GM19043 (cell line): ENCODE results near the gene ZNF408.
"Not testable (repeated sequence)": the region's sequence is repeated elsewhere in the genome, so short reads cannot be mapped to it uniquely, and the experiment has no call there.

Experiments
- ATAC-seq: cut with Tn5 transposase; IDR thresholded peaks from one replicate; pipeline ENCODE4 v1.9.1; 2021; ENCODE audit warnings: low read depth; ENCODE audit not compliant: unreplicated experiment

Gene ZNF408

DNA sequence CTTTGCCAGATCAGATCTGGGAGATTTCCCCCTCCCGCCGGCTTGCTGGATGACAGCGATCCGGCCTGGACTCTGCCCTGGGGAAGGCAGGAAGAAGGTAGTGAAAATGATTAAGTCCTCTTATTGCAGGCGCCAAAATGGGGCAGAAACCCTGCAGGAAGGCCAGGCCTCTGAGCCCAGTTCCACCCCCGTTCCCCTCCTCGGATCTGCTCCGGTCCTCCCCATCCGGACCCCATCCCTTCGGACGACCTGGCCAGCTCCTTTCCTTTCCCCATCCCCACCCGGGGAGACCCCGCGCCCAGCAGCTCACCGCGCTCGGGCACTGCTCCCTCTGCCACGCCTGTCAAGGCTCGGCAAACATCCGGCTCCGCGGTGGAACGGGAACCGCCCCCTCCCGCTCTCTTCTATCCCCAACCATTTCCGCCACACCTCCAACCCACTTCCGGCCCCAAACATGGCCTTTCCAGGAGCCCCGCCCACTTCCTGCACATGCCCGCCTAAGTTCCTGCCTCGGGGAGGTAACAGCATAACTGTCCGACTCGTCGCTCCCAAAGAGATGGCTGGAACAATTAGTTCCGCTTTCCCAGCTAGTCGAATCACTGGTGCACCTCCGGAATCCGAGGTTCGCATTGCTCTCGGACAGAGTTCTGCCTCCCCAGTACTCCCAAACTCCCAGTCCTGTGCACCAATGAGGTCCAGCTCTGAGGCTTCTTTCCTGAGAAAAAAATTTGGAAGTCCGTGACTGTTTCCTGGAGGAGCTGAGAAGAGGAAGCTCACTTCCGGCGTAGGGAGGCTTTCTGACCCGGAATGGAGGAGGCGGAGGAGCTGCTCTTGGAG is at the start of gene ZNF408, which contains the start of gene ARHGAP1:
Gene ZNF408 (plus strand): TSS at position 791 of the 837 bp plus-strand sequence. CDS start 17 bp downstream, at position 808.
Gene ARHGAP1 (minus strand): TSS at position 379 of the 837 bp plus-strand sequence. CDS start 4,512 bp downstream, outside the sequence.
- peak; percentile 93 for ATAC-seq

DNA sequence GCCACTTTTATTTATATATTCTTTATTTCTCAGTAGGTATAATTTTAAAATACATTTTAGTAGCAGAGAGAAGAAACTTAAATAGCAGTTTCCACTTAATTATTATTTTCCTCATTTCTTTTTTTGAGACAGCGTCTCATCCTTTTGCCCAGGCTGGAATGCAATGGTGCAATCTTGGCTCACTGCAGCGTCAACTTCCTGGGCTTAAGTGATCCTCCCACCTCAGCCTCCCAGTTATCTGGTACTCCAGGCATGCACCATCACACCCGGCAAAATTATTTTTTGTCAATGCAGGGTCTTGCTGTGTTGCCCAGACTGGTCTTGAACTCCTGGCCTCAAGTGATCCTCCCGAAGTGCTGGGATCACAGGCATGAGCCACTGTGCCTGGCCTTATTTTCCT is 45.2 kb upstream of the ZNF408 start:
- no peak for ATAC-seq

DNA sequence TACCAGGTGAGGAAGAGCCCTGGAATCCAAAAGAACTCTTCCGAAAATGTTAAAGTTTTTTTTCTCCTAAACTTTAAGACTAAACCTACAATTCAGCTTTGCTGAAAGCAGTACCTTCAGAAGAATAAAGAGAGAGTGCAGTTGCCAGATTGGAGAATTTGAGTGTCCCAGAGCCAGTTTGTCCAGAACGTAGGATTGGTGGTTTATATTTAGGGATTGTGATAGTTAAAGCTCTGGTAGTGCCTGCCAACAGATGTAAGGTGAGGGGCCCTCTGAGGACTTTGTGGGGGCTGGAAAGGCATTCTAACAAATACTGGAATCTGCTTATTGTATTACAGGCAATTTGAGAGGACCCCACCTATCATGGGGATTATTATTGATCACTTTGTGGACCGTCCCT is 43.6 kb upstream of the ZNF408 start:
- ATAC-seq: no peak

DNA sequence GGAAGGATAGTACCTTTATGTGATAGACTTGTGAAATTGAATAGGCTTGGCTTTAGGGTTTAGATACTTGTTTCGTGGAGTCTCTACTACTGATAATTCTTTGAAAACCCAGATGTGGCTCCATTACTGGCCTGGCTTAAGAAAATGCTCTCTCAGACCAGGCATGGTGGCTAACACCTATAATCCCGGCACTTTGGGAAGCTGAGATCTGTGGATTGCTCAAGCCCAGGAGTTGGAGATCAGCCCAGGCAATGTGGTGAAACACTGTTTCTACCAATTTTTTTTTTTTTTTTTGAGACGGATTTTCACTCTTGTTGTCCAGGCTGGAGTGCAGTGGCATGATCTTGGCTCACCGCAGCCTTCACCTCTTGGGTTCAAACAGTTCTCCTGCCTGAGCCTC is 42.6 kb upstream of the ZNF408 start:
- no peak for ATAC-seq

DNA sequence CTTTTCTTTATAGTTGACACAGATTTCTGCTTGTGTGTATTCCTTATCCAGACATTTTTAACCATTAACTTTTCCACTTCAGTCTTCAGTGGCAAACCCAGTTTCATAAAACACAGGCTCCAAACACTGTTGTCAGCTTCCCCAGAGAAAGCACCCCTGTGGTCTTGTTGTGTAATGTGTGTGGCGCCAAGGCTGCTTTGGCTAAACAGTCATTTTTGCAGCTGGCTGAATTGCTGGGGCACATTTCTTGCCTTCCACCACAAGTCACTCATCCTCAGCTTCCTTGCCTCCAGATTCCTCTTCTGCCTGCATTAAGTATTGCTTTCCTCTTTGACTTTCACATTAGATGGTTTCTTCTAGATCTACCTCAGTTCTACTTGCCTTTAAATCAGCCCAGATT is 40.9 kb upstream of the ZNF408 start:
- ATAC-seq: no peak

DNA sequence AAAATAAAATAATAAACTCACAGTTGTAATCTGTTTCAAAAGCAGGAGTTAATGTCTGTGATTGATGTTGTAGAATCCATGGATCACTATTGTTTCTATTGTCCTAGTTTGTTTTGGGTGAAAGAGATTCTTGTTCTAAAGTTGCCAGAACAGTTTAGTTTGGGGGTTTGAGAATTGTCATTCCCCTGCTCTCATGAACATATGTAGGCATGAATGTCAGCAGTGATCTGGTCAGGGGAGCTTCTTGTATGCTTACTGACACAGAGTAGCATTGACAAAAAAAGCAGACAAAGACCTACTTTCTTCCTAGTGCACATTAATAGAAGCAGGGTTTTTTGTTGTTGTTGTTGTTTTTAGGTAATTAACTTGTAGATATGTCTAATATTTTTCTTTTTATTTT is 39.0 kb upstream of the ZNF408 start:
- ATAC-seq: no peak

DNA sequence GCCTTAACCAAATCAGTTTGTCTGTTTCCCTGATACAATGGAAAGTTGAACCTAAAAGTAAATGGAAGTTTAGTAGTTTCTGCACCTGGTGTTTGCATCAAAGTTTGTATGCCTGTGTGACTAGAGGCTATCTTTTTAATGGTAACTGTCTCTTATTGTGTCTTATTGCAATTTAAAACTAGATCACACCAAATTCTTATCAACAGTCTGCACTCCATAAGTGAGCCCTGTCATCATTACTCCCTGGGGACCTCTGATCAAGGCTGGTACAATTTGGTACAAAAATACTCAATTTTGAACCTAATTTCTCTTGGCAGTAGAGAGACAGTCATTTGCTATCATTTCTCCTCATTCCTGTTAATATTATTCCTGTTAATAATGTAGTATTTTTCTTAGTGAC is 38.5 kb upstream of the ZNF408 start:
- no peak for ATAC-seq

DNA sequence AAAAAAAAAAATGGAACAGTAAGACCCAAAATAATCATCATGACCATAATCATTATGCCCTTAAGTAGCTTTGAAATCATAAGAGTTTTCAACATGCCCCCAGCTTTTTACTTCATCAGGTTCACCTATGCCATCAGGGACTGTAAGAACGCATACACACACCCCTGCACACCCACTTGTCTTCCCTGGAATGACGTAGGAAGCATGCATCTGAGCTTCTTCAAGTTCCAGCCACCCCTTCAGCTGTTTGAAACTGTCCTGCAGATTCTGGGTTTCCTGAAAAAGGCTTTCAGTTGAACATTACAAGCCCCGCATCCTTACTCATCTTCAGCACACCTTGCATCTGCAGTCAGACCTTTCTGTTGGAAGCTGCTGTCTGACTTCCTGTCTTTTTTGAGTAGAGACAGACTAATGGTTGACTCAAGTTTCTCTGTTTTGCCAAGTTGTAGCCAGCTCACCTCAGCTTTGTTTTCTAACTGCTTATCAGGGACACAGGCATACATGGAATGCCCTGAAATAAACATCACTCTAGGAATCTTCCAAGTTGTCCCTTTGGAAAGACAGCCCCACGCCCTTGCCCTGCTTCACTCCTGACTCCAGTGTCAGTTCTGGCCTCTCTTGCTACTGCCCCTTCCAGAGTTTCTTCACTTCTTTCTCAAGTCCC is 37.4 kb upstream of the ZNF408 start:
- ATAC-seq: no peak

DNA sequence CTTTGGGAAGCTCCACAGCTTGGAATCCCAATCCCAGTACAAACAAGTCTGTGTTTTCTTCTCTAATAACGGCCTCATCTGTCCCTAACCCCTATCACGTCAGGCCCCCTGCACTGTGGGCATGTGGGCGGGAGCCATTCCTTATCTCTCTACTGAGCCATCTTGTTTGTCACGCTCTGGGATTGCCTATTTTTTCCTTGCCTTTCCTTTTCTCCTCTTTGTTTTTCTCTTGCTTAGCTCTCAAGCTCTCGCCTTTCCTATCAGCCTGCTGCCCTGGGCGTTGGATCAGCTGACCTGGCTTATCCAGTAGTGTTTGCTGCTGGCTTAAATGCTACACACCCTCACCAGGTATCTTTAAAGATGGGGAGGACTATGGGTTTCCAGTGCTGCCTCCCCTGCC is 36.2 kb upstream of the ZNF408 start:
- ATAC-seq: no peak

DNA sequence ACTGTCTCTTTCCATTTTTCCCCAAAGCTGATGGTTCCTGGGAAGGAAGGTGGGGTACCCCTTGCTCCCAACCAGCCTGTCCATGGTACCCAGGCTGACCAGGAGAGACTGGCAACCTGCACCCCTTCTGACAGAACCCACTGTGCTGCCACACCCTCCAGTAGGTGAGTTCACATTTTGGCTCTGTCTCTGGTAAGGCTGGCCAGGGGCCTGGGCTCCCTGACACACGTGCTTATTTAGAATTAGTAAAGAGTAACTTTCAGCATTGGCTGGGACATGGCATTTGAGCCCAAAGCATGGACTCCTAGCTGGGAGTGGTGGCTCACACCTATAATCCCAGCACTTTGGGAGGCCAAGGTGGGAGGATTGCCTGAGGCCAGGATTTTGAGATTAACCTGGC is 35.5 kb upstream of the ZNF408 start:
- ATAC-seq: no peak

DNA sequence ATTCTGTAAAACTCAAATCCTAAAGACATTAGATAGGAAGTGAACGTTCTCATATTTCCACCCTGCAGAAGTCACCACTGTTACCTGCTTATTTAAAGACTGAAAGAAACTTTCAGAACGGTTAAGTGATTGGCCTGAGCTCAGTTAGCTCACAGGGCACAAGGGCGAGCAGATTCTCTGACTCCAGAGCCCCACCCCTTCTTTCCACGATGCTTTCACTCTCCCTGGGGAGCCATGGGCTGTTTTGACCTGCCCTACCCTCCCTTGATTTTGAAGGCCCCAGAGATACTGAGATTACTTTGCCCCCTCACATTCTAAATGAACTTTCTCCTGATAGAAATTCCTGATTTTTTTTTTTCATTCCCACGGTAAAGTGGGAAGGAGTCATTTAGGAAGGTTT is 34.3 kb upstream of the ZNF408 start:
- ATAC-seq: no peak

DNA sequence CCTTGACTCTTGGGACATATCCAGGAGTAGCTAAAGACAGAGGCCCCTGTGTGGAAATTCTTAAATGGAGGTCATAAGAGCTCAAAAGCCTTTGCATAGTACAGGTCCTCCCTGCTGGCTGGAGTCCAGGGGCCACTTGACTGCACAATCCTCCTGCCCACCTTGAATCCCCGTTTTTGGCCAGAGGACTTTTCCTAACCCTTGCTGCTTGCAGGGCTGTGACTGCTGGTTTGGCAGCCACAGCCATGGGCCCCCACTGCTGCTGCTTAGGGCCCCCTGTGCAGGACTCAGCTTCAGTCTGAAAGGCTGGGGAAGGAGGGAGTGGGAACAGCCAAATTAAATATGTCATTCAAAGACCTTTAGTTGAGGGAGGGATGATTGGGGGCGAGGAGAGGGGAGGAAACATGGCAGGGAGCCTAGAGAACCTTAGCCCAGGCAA is 33.8 kb upstream of the ZNF408 start:
- ATAC-seq: no peak

DNA sequence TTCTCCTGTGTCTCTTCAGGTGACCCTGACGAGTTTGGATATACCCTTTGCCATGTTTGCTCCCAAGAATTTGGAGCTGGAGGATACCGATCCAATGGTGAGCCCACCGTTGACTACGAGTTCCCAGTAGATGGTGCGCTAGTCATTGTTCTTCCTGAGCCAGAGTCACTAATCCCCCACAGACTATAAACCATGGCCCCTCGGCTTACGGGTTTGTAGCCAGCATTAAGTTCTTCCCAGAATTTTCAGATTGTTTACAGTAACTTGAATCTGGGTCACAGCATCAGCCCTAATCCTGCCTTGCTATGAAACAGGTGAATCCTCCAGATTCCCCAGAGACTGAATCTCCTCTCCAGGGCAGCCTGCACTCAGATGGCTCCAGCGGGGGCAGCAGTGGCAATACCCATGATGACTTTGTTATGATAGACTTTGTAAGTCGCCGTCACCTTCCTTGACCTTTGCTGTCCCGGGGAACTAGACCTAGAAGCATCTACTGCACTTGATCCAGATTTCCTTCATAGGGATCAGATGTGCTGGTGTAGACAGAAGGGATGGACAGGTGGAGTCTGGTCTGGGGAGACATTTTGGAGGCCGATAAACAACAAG is 32.2 kb upstream of the ZNF408 start:
- no peak for ATAC-seq

DNA sequence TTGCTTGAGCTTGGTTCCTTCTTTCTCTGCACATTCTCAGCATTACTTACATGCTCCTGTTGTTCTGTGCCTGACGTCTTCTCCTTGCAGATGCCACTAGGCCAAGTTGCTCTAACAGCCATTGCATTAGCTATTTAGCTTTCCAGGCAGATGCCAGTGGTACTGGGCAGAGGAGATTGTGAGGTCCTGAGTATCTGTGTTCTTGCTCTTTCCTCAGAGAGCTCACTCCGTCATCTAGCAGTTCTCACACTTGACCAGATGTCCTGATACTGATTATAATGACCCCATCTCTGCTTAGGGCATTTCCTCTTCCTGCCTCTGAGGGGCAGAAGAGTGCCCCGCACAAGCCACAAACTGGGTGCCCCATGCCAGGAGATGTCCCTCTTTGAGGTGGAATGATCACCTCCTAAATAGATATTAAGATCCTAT is 31.1 kb upstream of the ZNF408 start:
- no peak for ATAC-seq

DNA sequence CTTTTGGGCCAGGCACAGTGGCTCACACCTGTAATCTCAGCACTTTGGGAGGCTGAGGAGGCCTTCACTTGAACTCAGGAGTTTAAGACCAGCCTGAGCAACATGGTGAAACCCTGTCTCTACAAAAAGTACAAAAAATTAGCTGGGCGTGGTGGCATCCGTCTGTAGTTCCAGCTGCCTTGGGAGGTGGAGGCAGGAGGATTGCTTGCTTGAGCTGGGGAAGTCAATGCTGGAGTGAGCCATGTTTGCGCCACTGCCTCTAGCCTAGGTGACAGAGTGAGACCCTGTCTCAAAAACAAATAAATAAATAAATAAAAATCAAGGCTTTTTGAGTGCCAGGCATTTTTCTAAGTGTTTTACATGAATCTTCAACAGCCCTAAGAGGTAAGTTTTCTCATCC is 30.3 kb upstream of the ZNF408 start:
- ATAC-seq: not testable (repeated sequence)

DNA sequence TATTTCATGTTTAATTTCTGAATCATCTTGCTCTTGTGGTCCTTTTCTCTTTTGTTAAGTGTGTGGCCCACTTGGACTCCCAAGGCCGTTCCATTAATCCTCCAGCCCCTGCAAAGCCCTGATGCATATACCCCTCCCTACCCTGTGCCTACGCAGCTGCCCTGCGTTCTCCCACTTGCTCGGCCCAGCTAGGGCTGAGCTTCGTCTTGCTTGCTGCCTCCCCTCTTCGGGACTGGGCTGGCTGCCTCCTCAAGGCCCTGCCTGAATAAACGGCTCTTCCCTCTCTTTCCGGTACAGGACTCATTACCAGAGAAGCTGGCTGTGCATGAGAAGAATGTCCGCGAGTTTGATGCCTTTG is 28.9 kb upstream of the ZNF408 start:
- ATAC-seq: no peak

DNA sequence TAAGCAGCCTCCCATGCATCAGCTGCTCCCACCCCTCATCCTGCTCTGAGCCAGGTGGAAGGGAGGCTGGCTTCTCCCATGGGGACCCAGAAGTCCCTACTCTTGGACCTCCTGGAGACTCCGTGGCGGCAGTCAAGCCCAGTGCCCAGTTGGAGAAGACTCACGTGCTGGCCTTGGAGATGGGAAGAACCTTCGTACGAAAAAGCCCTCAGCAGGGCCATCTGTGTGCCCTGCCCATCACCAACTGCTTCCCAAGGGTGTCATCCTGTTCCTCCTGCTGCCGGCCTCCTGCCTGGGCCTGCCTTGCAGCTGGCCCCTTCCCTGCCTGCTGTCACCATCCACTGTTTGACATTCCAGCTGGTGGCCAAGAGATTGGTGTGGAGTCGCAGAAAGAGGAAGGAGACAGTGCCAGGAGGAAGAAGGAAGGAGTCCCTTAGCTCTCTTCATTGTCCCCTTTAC is 28.4 kb upstream of the ZNF408 start:
- no peak for ATAC-seq

DNA sequence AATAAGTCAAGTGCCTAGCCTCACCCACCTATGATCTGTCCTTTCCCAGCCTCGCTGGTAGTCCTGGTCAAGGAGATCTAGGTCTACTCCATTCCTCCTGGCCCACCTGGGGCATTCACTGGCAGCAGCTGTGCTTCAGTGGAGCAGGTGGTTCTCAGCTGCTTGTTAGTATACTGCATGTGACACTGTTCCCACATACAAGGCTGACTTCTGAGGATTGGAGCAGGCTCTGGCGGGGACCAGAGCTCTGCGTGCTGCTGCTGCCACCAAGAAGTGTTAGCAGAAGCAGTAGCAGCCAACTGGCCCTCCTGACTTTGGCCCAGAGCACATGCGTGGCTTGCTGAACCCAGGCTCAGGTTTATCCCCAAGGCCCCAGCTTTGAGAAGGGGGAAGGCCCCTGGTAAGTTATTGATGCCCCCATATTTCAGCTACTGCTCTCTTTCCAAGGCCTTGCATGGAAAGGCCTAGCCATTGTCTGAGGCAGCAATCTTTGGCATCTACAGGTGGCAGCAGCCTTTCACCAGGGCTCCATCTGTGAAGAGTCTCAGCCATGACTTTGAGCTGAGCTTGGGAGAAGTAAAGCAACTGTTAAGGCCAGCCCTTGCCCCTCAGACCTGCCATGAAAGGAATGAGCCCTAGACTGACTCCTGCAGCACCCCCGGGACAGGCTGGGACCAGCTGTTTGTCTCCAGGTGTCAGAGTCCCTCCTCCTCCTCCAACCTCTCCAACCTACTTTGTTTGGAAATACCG is 26.9 kb upstream of the ZNF408 start:
- ATAC-seq: no peak

DNA sequence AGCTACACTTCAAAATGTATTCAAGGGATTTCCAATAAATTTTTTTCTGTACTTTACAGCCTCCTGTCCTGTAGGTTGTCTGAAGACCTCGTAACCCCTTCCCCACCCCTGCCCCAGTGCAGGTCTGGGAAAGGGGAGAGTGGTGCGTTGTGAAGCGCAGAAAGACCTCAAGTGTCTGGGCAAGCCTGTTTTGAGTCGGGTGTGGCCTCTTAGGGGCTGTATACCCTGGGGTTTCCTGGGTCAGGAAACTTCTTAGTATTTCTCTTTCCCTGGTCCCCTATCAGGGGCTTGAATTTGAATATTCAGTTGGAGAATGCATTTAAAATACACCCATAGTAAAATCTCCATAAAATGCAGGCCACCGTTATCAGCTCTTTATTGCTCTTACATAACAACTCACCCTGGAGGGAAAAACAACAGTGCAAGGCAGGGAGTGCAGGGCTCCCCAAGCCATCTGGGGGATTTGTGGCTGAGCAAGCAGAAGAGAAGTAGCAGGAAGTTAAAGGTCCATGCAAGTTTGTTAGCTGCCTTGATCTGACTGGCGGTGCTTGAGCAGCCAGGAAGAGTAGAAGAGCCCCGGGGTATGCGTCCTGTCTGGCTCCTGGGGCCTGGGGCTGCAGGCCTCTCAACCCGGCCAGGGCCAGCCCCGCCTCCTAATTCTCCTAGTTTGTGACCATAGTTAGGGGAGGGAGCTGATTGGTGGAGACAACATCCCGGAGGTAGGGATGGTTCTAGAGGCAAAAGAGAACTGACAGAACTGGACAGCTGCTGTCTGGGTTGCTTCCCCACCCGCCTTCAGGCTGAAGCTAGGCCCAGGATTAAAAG is 26.2 kb upstream of the ZNF408 start:
- no peak for ATAC-seq

DNA sequence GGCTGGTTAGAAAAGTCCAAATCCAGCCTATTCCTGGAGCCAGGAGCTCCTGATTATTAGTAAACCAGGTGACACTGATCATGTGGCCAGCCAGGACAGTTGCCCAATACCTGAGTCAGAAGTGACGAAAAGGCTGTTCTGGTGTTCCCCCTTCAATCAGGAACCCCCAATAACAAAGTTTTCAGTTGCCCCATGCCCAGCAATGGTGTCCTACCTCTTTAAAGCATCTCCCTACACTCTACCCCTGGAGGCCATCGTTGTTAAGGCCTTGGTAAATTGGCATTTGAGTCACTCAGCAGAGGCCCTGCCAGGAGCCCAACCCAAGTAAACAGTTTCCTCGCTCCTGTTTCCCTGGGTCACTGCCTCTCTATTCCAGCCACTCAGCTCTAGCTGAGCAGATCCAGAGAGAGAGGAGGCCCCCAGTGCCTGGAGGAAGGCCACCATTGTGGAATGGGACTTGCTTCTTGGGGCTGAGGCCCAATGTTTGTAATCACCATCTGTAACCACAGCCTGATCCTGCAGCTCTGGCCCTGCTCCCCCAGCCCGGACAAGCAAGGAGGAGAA is 25.5 kb upstream of the ZNF408 start:
- no peak for ATAC-seq
